Hematopoietic multipotent progenitor cell treated with erythropoietin and hydrocortisone succinate and interleukin-3 and kit ligand, for 8 days (in vitro differentiated cells): ENCODE measurements around the gene POLR1G.
"Not testable (repeated sequence)": the region's sequence is repeated elsewhere in the genome, so short reads cannot be mapped to it uniquely, and the experiment has no call there.

Experiments
- DNase-seq: peaks from one replicate; pipeline ENCODE4 v3.0.0-alpha.2; 2015

Gene POLR1G

GRCh38 chr19:45423589-45424190, 17.2 kb downstream of the POLR1G start, which contains the start of gene ERCC1:
Gene ERCC1, minus strand, starts transcription at chr19:45423917. Its CDS starts 543 bp downstream, at chr19:45423374.
- peak; percentile 97 for DNase-seq

- DNase-seq: peak; percentile 77
Measured at GRCh38 chr19:45424191-45425058, 18.0 kb downstream of the POLR1G start.

DNA sequence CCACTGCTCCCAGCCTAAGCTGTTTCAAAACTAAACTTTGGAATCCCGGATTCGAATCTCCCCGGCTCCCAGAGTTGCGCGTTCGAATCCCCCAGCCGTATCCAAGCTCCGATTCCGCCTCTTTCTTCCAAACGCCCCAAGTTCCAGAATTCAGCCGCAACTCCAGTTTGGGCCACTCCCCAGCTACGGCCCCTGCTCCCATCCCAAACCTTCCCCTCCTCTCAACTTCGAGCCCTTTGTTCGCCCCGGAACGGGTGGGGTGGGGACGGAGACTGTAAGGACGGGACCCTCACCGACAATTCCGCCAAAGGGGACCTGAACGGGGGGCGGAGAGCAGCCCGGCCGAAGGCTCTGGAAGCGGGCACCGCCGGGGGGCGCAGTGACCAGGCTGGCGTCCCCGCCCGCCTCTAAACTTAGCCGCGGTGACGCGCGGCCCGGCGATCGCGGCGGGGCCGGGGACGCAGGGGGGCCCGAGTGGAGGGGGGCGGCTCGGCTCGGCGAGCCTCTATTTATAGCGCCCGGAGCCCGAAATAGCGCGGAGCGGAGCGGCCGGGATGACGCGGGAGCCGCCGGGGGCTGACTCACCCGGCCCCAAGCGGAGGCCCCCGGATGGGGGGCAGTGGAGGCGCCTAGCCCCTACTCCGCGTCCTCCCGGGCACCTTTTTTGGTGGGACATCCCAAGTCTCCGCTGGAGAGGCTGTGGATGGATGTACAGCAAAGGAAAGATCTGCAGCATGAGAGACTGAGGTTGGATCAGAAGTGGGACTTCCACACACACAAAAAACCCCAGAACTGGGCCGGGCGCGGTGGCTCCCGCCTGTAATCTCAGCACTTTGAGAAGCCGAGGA, 22.2 kb downstream of the POLR1G start:
- DNase-seq: no peak

DNA sequence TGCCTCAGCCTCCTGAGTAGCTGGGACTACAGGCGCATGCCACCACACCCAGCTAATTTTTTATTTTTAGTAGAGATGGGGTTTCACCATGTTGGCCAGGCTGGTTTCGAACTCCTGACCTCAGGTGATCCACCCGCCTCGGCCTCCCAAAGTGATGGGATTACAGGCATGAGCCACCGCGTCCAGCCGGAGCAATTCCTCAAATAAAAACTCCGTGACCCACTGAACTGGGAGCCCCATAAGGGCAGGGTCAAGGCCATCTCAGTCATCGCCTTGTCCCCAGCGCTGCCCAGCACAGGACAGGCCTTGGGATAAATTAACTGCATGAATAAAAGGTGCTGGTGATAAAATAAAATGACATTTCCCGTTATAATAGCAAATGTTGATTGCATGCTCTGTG, 23.5 kb downstream of the POLR1G start:
- not testable (repeated sequence) for DNase-seq

DNA sequence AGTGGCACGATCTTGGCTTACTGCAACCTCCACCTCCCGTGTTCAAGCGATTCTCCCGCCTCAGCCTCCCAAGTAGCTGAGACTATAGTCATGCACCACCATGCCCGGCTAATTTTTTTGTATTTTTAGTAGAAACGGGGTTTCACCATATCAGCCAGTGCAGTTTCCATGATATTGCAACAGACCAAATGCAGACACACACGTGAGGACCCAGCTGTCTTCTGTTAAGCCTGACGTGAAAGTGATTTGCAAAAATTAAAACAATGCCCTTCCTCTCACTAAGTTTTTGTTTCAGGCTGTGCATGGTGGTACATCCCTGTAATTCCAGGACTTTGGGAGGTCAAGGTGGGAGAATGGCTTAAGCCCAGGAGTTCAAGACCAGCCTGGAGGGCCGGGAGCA, 24.6 kb downstream of the POLR1G start:
- not testable (repeated sequence) for DNase-seq

GRCh38 chr19:45432543-45432942, 26.1 kb downstream of the POLR1G start:
- not testable (repeated sequence) for DNase-seq

GRCh38 chr19:45437328-45437727, 30.9 kb downstream of the POLR1G start:
- no peak for DNase-seq

DNA sequence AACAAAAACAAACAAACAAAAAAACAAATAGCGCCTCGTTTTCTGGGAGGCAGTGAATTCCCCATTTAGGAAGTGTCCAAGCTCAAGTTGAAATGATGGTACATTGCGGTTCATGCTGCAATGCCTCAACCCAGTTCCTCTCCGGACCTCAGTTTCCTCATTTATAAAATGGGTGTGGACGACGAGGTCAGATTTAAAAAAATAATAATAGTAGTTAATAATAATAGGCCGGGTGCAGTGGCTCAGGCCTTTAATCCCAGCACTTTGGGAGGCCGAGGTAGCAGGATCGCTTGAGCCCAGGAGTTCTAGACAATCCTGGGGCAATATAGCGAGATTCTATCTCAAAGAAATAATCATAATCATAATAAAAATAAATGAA, 32.7 kb downstream of the POLR1G start:
- DNase-seq: no peak

GRCh38 chr19:45439569-45440258, 33.3 kb downstream of the POLR1G start:
- peak; percentile 80 for DNase-seq

DNA sequence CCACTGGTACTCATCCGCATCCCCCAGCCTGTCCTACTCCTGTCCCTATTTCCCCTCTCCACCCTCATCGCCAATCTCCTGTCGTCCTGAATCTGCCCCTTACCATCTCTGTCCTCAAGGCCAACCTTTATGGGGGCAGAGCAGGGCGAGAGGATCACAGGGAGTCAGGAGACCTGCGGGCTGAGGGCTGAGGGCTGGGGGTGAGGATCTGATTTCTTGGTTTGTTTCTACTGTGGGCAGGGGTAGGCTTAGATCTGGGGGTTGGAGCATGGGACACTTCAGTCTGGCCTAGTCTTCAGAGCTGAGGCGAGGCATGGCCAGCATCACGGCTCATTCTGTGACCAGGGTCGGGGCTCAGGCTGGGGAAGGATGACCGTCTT, 33.8 kb downstream of the POLR1G start:
- no peak for DNase-seq

DNA sequence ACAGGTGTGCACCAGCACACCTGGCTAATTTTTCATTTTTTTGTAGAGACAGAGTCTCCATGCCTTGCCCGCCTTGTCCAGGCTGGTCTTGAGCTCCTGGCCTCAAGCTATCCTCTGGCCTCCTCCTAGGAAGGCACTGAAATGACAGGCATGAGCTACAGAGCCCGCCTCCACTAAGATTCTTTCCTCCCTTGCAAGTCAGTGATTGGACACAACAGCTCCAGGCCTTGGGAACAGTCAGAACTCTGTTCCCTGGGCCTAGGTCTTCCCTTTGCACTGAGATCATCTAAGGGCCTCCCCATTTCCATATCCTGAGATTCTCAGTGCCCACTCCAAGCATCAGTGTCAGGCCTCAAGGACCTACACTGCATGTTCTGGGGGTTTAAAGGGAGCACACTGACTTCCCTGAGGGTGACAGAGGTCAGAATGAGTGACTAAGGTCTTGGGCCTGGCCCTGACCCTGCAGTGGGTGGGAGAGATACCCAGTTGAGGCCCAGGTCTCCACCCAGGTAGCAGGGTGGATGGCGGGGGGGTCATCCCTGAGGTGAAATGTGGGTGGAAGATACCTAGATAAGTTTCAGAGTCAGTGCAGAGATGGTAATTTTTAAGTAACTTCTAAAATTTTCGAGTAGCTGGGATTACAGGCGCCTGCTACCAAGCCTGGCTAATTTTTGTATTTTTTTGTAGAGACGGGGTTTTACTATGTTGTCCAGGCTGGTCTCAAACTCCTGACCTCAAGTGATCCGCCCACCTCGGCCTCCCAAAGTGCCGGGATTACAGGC, 34.6 kb downstream of the POLR1G start:
- no peak for DNase-seq

DNA sequence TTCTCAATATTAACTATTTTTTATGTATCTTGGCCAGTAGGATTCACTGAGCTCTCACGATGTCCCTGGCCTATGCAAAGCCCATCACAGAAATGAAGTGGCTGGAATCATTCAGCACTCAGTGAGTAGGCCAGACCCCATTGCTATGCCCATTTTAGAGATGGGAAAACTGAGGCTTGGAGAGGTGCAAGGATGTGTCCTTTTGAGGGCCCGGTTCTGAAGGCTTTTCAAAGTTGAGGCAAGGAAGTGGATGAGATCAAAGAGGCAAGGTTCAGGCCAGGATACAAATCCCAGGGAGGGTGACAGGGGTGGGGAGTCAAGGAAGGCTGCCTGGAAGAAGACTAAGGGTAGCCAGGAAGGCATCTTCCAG, 35.9 kb downstream of the POLR1G start:
- DNase-seq: no peak

DNA sequence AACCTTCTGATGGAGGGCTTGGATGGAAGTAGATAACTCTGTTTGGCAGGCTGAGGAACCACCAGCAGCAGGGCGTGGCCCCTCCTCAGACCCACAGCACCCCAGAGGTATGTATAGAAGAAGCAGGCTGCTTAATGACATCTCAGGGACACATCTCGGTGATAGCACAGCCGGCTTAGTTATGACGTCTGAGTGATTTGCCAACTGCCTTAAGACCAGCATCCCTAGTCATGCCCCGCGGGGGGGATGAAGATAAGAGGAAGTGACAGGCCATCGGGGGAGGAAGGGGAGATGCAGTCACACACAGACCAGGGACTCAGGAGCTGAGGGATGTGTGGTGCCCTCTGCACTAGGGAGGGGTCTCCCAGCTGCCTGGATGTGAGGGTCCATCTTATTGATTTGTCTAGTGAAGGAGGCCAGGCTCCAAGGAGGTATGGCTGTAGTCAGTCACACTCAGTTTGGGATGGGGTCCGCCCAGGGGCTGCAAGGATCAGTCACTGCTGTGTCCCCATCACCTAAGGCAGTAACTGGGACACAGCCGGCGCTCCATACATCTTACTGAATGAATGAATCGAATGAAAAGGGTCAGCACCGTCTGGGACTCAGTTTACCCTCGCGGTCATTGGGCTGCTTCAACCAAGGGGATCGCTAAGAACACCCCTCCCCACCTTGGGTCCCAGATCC, 36.5 kb downstream of the POLR1G start:
- DNase-seq: peak; percentile 80

DNA sequence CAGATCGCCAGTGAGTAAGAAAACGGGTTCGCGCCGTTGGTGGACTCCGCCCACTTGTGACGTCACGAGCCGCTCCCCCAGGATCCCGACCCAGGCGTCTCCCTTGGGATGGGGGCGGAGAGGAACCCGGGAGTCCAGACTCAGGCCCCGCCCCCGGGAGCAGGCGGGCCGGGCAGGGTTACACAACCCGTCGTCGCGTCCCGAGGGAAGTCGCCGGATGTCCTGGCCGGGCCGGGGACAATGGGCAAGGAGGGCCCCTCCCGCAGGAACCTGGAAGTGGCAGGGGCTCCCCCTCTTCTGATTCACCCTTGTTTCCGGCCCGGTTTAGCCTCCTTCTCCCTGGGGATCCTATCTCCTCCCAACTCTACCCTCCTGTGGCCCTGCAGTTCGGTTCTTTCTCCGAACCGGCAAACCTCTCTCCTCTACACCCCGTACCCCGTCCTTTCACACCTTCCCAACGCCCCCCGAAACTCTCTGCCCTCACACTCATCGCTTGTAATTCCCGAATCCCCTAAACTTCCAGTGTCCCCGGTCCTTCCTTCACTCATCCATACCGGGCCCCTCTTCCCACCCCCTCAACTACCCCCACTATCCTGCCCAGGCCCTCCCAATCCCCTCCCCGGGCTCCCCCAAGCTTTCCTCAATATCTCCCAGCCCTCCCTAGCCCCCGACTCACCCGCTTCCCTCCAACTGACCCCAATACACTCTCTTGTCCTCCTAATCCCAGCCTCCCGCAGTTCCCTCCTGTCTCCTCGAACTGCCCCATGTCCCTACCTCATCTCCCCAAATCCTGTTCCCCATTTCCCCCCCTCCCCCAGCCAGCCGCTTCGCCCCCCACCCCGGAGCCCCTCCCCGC, 37.2 kb downstream of the POLR1G start:
- peak; percentile 53 for DNase-seq

DNA sequence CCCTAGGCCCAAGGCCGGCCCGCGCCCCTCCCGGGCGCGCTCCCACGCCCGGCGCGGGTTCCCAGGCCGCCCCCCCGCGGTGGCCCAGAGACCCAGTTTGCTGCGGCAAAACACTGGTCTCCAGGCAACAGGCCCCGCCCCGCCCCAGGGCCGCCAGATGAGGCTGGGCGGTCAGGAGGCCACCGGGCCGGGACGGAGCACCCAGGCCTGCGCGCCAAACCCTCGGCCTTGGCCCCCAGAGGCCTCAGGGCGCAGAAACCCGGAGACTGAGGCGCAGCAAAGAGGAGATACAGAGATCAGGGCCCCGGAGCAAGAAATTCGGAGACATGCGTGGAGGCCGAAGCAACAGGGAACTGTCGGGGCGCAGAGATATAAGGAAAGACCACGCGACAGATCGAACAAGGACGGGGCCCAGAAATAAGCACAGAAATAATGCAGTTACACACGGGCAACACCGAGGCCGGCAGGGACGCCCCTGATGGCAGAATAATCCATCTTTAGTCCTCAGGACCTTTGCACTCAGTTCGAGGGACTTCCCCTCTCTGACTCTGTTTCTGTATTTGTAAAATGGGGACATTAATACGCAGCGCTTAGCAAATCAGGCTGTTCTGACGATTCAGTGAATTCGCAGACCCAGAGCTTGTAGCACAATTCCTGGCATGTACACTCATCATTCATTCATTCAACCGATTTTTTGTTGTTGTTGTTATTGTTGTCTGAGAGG, 38.0 kb downstream of the POLR1G start:
- DNase-seq: peak; percentile 74

DNA sequence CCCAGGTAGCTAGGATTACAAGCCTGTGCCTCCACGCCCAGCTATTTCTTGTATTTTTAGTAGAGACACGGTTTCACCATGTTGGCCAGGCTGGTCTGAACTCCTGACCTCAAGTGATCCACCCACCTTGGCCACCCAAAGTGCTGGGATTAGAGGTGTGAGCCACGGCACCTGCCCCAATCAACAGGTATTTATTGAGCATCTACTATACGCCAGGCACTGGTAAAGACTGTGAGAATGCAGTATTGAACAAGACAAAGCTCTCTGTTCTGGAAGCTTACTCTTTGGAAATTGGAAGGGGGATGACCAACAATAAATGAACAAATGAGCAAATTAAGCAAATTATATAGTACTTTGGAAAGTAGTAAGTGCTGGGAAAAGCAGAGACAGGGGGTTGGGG, 38.7 kb downstream of the POLR1G start:
- no peak for DNase-seq

DNA sequence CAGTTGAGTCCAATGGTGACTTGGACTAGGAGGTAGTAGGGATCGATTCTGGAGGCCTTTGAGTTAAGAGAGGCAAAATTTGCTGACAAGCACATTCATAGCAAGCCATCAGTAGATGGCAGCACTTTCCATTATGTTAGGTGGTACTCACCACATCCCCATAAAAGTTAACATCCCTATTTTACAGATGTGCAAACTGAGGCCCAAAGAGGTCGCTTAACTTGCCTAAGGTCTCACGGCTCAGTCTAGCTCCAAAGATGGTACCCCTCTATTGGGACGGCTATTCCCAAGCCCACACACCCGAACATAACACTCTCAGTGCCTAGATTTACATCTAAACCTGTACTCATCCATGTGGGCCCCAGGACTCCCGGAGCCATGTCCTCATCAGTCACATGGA, 39.9 kb downstream of the POLR1G start:
- DNase-seq: peak; percentile 64

GRCh38 chr19:45446944-45447343, 40.5 kb downstream of the POLR1G start:
- no peak for DNase-seq

GRCh38 chr19:45448425-45448756, 41.9 kb downstream of the POLR1G start:
- no peak for DNase-seq

DNA sequence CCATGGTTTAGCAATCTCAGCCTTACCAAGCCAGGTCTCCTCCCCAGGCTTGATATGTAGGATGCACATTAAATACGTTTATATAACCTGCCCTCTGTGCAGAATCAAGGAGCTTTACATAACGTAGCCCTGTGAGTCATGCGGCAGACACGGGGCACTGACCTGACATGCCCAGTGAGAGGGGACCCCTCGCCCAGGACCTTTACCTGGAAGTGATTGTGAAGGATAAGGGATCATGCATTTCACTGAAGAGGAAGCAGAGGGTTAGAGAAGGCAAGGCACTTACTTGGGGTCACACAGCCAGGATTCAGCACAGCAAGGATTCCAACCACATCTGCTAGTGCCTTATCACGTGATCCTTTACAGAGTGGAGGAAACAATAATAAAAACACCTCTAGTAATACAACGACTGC, 42.4 kb downstream of the POLR1G start:
- no peak for DNase-seq
